ENCODE measurements around the gene MMP17. TPM values are rescaled to one million over a fixed set of nuclear protein-coding genes. Genes with fewer than 3 reads are reported as not detected.

MMP17 gene
- total and polyA plus RNA-seq, 8 donors, result 0.58 to 21.5 (median 2.5) TPM

DNA sequence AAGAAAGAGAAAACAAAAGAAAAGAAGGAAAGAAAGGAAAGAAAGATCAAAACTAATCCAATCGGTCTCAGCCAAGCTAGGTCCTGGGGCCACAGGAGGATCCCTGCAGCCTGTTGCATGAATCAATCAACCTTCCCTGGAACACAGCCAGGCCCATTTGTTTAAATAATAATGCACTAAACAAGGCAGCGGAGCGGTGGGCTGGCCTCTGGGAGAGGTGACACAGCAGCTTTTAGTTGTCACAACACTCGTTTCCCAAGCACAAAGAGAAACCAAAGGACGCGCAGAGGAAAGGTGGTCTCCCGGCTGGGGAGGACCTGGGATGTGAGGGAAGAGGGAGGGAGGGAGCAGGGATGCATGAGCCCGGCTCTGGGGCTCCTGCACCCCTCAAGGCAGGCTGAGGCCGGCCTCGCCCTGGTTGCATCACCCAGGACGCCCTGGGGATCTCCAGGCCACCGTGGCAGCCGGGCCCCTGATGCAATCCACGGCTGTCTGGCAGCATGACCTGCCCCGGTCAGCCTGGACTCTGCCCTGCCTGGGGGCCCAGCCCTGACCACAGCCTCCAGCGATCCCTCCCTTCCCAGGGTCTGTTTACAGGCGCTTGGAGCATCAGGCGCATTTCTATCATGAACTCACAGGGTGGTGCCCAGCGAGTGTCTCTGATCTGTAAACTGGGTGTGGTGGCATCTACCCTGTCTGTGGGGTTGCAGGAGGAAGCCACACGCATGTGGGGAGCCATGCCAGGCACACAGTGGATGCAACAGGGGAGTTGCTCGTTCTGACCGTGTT, 32.5 kb downstream of the MMP17 start:
- DNase-seq (peak in 2 of 6 donors; percentile 31 to 64), FAIRE-seq (no peak), ATAC-seq (peak in 3 of 4 donors; percentile 59 to 75 (median 63))
- no peak overlapping the region for H3K27ac ChIP-seq
- H3K9me3 ChIP-seq, result no peaks in the 10 kb centered on the region
- H3K4me1 ChIP-seq, result no peaks in the 10 kb centered on the region
- intact Hi-C loops (cut with DNase I), result no loop called here
- no peaks in the 10 kb centered on the region for H3K27me3 ChIP-seq
- 23 to 33% methylated on average over 22 of the region's 22 CpGs for WGBS, 2 donors
- TF ChIP-seq, protein P1, sequence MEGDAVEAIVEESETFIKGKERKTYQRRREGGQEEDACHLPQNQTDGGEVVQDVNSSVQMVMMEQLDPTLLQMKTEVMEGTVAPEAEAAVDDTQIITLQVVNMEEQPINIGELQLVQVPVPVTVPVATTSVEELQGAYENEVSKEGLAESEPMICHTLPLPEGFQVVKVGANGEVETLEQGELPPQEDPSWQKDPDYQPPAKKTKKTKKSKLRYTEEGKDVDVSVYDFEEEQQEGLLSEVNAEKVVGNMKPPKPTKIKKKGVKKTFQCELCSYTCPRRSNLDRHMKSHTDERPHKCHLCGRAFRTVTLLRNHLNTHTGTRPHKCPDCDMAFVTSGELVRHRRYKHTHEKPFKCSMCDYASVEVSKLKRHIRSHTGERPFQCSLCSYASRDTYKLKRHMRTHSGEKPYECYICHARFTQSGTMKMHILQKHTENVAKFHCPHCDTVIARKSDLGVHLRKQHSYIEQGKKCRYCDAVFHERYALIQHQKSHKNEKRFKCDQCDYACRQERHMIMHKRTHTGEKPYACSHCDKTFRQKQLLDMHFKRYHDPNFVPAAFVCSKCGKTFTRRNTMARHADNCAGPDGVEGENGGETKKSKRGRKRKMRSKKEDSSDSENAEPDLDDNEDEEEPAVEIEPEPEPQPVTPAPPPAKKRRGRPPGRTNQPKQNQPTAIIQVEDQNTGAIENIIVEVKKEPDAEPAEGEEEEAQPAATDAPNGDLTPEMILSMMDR (IDR thresholded peaks at IDR 0.05), result no peak
- H3K36me3 ChIP-seq, result no peaks in the 10 kb centered on the region
- H3K4me3 ChIP-seq, result no peak overlapping the region

DNA sequence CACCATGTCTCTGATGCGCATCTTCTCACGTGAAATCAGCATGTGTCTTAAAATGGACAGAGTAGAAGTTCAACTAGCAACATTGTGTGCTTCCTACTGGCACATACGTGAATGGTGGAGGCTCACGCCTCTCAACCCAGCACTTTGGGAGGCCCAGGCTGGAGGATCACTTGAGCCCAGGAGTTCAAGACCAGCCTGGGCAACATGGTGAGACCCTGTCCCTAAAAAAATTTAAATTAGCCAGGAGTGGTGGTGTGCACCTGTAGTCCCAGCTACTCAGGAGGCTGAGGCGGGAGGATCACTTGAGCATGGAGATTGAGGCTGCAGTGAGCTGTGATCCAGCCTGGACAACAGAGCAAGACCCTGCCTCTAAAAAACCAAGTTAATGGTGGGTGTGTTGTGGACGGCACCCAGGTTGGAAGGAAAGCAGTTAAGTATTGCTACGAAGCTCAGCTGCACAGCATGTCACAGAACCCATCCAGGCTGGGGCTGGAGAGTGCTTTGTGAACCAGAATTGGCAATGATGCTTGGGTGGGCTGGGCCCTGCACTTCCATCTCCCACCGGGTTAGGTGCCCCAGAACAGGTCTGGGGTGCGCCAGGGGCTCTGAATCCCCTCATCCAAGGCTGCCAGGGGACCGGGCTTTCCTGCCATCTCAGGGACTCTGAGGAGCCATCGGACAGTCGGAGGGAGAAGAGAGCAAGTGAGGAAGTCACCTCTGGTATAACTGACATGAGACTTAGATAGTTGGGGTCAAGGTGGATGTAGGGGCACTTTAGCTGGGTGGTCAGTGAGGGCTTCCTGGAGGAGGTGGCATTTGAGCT, 33.3 kb downstream of the MMP17 start:
- DNase-seq (peak in 1 of 6 donors; percentile 37), ATAC-seq (no peak), FAIRE-seq (no peak)
- WGBS, 2 donors, result 79 to 86% methylated on average over 12 of the region's 12 CpGs
- Histone ChIP-seq H3K27ac (no peak overlapping the region), H3K36me3 (no peaks in the 10 kb centered on the region), H3K4me3 (no peak overlapping the region), H3K27me3 (no peaks in the 10 kb centered on the region), H3K9me3 (no peaks in the 10 kb centered on the region), H3K4me1 (no peaks in the 10 kb centered on the region)
- intact Hi-C loops (cut with DNase I), result no loop called here
- TF ChIP-seq, protein P1 (IDR thresholded peaks at IDR 0.05), result no peak

DNA sequence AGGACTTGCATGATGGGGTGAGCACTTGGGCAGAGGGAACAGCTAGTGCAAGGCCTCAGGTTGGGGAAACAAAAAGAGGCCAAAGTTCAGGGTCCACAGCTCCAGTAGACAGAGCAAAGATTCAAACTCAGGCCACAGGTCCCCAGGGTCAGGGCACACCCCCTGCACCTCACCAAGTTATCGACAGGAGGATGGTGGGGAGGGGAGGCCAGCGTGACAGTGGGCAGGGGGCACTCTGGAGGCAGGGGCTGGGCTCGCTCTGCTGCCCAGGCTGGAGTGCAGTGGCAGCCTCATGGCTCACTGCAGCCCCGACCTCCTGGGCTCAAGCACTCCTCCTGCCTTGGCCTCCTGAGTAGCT, 33.9 kb downstream of the MMP17 start:
- no peaks in the 10 kb centered on the region for H3K9me3 ChIP-seq
- no peak for ATAC-seq

DNA sequence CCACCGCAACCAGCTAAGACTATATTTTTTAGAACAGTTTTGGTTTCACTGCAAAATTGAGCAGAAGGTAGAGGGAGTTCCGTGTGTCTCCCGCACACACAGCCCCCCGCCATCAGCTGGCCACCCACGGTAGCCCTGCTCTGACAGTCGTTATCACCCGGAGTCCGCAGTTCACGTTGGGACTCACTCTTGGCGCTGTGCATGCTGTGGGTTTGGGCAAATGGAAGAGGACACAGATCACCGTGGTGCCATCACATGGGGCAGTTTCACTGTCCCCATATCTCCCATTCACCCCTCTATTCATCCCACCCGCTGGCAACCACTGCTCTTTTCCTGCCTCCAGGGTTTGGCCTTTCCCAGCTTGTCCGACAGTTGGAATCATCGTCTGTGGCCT, 34.4 kb downstream of the MMP17 start:
- Histone ChIP-seq H3K4me1 (no peaks in the 10 kb centered on the region), H3K27ac (no peak overlapping the region), H3K9me3 (no peaks in the 10 kb centered on the region), H3K36me3 (no peaks in the 10 kb centered on the region), H3K27me3 (no peaks in the 10 kb centered on the region), H3K4me3 (no peak overlapping the region)
- FAIRE-seq (no peak), ATAC-seq (no peak), DNase-seq (no peak)
- 55 to 61% methylated on average over 14 of the region's 14 CpGs for WGBS, 2 donors
- TF ChIP-seq, protein P1 (IDR thresholded peaks at IDR 0.05), result no peak
- intact Hi-C loops (cut with DNase I), result no loop called here

More for the DNA sequence above, 33.9 kb downstream of the MMP17 start:
- H3K36me3 ChIP-seq, result no peaks in the 10 kb centered on the region
- WGBS, 2 donors, result 44 to 72% methylated on average over 4 of the region's 4 CpGs
- H3K27ac ChIP-seq, result no peak overlapping the region
- no peak for DNase-seq
- intact Hi-C loops (cut with DNase I), result no loop called here
- H3K4me3 ChIP-seq, result no peak overlapping the region
- H3K27me3 ChIP-seq, result no peaks in the 10 kb centered on the region
- no peaks in the 10 kb centered on the region for H3K4me1 ChIP-seq
- FAIRE-seq, result no peak
- TF ChIP-seq, protein P1 (IDR thresholded peaks at IDR 0.05), result no peak

Measured in pancreas (tissue), 10 donors.